IMR-90 (cell line): ENCODE data around the gene FAM76A. TPM values are rescaled to one million over a fixed set of nuclear protein-coding genes. Genes with fewer than 3 reads are reported as not detected.

Experiments
- ATAC-seq: fragments of 200-7000 bp; cut with Tn5 transposase; 2 replicates; pipeline ENCODE4 v1.9.1; 2020; ENCODE audit warnings: low read depth, mild to moderate bottlenecking, moderate library complexity
- BruUV-seq: library from RNA; stranded (reverse); fragments of 400-500 nt; replicated peaks from 2 replicates; lab custom pipeline; 2021; lab: Mats Ljungman, UMichigan
- CTCF ChIA-PET: fragments of 300-600 bp; formaldehyde crosslinking; extraction: SDS; loops from one replicate; lab custom pipeline; 2021; ENCODE audit warnings: antibody characterized with exemption; lab: Yijun Ruan, JAX
- POLR2A ChIA-PET: fragments of 300-600 bp; sonication (Branson Sonifier 250); formaldehyde crosslinking; loops from one replicate; lab custom pipeline; 2022; ENCODE audit warnings: antibody characterized with exemption; ENCODE audit not compliant: unreplicated experiment; lab: Charles Lee
- DNase-seq: peaks from one replicate; pipeline ENCODE4 v3.0.0; 2013
- H2AFZ ChIP-seq: replicated peaks from 2 replicates; pipeline ENCODE3; 2013; ENCODE audit warnings: low read length, mild to moderate bottlenecking; ENCODE audit not compliant: poor library complexity
- H2AK5ac ChIP-seq: 2 replicates; pipeline ENCODE4 v1.6.1; 2013; ENCODE audit warnings: low read depth, low read length, inconsistent platforms
- H2AK9ac ChIP-seq: replicated peaks from 2 replicates; pipeline ENCODE3; 2013; ENCODE audit warnings: mild to moderate bottlenecking, low read depth, low read length, moderate library complexity; ENCODE audit not compliant: poor library complexity
- H2BK120ac ChIP-seq: 2 replicates; pipeline ENCODE4 v1.6.1; 2013; ENCODE audit warnings: low read depth, low read length, inconsistent platforms
- H2BK15ac ChIP-seq: 3 replicates; pipeline ENCODE4 v1.6.1; 2013; ENCODE audit warnings: low read depth, low read length, inconsistent platforms
- H2BK20ac ChIP-seq: 2 replicates; pipeline ENCODE4 v1.6.1; 2013; ENCODE audit warnings: low read depth, mild to moderate bottlenecking, inconsistent platforms, low read length, moderate library complexity
- H2BK5ac ChIP-seq: 2 replicates; pipeline ENCODE4 v1.6.1; 2013; ENCODE audit warnings: mild to moderate bottlenecking, low read depth, low read length, inconsistent platforms; ENCODE audit not compliant: poor library complexity, severe bottlenecking
- H3K14ac ChIP-seq: replicated peaks from 2 replicates; pipeline ENCODE4 v1.6.1; 2013; ENCODE audit warnings: low read depth, low read length, inconsistent platforms
- H3K18ac ChIP-seq: 2 replicates; pipeline ENCODE4 v1.6.1; 2013; ENCODE audit warnings: low read depth, low read length, control low read depth
- H3K23ac ChIP-seq: 2 replicates; pipeline ENCODE4 v1.6.1; 2013; ENCODE audit warnings: low read depth, low read length, inconsistent platforms
- H3K27ac ChIP-seq: 2 replicates; pipeline ENCODE4 v1.5.1; 2013; ENCODE audit warnings: mild to moderate bottlenecking, control low read depth, low read length; ENCODE audit not compliant: insufficient read depth
- H3K27me3 ChIP-seq: 2 replicates; pipeline ENCODE4 v1.6.1; 2013; ENCODE audit warnings: low read length; ENCODE audit not compliant: control insufficient read depth, insufficient read depth
- H3K36me3 ChIP-seq: 2 replicates; pipeline ENCODE4 v1.6.1; 2013; ENCODE audit warnings: low read length, mixed read lengths; ENCODE audit not compliant: control insufficient read depth, insufficient read depth
- H3K4ac ChIP-seq: 2 replicates; pipeline ENCODE4 v1.6.1; 2013; ENCODE audit warnings: low read depth, low read length, inconsistent platforms
- H3K4me1 ChIP-seq: 2 replicates; pipeline ENCODE4 v1.6.1; 2013; ENCODE audit warnings: low read length, mixed read lengths; ENCODE audit not compliant: control insufficient read depth, insufficient read depth
- H3K4me2 ChIP-seq: 2 replicates; pipeline ENCODE4 v1.6.1; 2013; ENCODE audit warnings: low read depth, mild to moderate bottlenecking, control low read depth, low read length, moderate library complexity
- H3K4me3 ChIP-seq: 2 replicates; pipeline ENCODE4 v1.5.1; 2013; ENCODE audit warnings: low read depth, mild to moderate bottlenecking, control low read depth, low read length, moderate library complexity; ENCODE audit not compliant: insufficient read depth
- H3K56ac ChIP-seq: 2 replicates; pipeline ENCODE4 v1.6.1; 2013; ENCODE audit warnings: low read length, inconsistent platforms; ENCODE audit not compliant: insufficient read depth; ENCODE audit errors: extremely low read depth
- H3K79me1 ChIP-seq, 2 experiments: 2 replicates each; pipeline ENCODE4 v1.6.1; 2013; ENCODE audit warnings: low read length in 2 of 2, inconsistent platforms in 1 of 2, low read depth in 1 of 2
- H3K9ac ChIP-seq: 2 replicates; pipeline ENCODE4 v1.6.1; 2013; ENCODE audit warnings: low read depth, low read length, control low read depth
- H3K9me1 ChIP-seq: 2 replicates; pipeline ENCODE4 v1.6.1; 2013; ENCODE audit warnings: low read length, inconsistent platforms; ENCODE audit not compliant: insufficient read depth
- H3K9me3 ChIP-seq: 2 replicates; pipeline ENCODE4 v1.6.1; 2013; ENCODE audit warnings: low read length; ENCODE audit not compliant: control insufficient read depth, insufficient read depth
- H4K20me1 ChIP-seq: 2 replicates; pipeline ENCODE4 v1.6.1; 2013; ENCODE audit warnings: low read length, inconsistent platforms; ENCODE audit not compliant: insufficient read depth
- H4K5ac ChIP-seq: 2 replicates; pipeline ENCODE4 v1.6.1; 2013; ENCODE audit warnings: mild to moderate bottlenecking, low read depth, low read length, control low read depth
- H4K8ac ChIP-seq, 2 experiments: 2 replicates each; pipeline ENCODE4 v1.6.1; 2013; ENCODE audit warnings: low read depth in 2 of 2, low read length in 2 of 2, control low read depth in 1 of 2, inconsistent platforms in 1 of 2
- H4K91ac ChIP-seq: 2 replicates; pipeline ENCODE4 v1.6.1; 2013; ENCODE audit warnings: low read depth, low read length, inconsistent platforms; ENCODE audit not compliant: insufficient read depth
- CEBPB ChIP-seq: IDR thresholded peaks from 2 replicates; pipeline ENCODE4 v1.6.1; 2012; ENCODE audit warnings: low read depth, low read length, improper control_type of control experiment
- CHD1 ChIP-seq: IDR thresholded peaks from 2 replicates; pipeline ENCODE4 v1.6.1; 2012; ENCODE audit warnings: low read depth, low read length, improper control_type of control experiment
- FOS ChIP-seq: fragments of 150-350 bp; IDR thresholded peaks from 2 replicates; pipeline ENCODE4 v1.6.1; 2016; ENCODE audit warnings: low read depth, low read length
- NFE2L2 ChIP-seq: fragments of 150-350 bp; IDR thresholded peaks from 2 replicates; pipeline ENCODE4 v1.6.1; 2016; ENCODE audit warnings: low read depth, mild to moderate bottlenecking, low read length
- WGBS, 2 experiments: methylation state at CpG; one replicate each; pipeline versions ENCODE4 v1.1.5 to v1.1.7; 2013; ENCODE audit warnings: missing lambda C conversion rate in 2 of 2; ENCODE audit not compliant: insufficient read length in 1 of 2; ENCODE audit errors: extremely low coverage in 2 of 2; 5-methylcytosine and 5-hydroxymethylcytosine counted together
- dilution Hi-C: fragments of 300-500 bp; cut with HindIII; formaldehyde crosslinking; loops from one replicate; pipeline ENCODE4 v1.14.3; 2018; ENCODE audit warnings: low sequenced_read_pairs; ENCODE audit not compliant: unreplicated experiment
- in situ Hi-C: fragments of 300-500 bp; cut with MboI; formaldehyde crosslinking; loops from 3 replicates; pipeline ENCODE4 v1.14.3; 2019; ENCODE audit warnings: low sequenced_read_pairs, inconsistent platforms, mixed read lengths
- intact Hi-C: fragments of 100-400 bp; cut with micrococcal nuclease; formaldehyde crosslinking; loops from 2 replicates; pipeline ENCODE4 v1.10.0; 2022
- polyA plus RNA-seq, 3 experiments: library from polyadenylated mRNA; depleted of rRNA; stranded (reverse); fragments of >200 nt; gene quantifications; 2 replicates each; pipeline ENCODE4 v1.2.3, GENCODE V29; 2012; ENCODE audit warnings: low replicate concordance in 1 of 3
- total RNA-seq: library from RNA; depleted of rRNA; stranded (reverse); fragments of >200 nt; gene quantifications from 2 replicates; pipeline ENCODE4 v1.2.3, GENCODE V29; 2012

The FAM76A gene
- total and polyA plus RNA-seq, 2 of the 4 experiments (the other 2 are of a cell fraction) = 2.3 to 10.0 TPM

DNA sequence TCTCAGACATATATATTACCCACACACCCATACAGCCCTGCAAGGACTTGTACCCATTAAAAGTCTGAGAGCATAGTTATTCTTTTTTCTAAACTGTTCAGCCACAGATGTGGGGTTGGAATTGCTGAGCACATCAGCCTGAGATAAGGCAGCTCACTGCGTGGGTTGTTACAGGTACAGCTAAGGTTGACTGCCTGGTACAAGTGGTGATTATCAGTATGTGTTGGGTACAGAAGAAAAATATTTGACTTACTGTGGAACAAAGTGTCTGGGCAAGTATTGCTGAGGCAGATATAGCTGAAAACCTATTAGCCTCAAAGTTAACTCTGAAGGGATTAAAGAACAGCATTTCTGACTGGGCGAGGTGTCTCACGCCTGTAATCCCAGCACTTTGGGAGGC, 52.3 kb downstream of the FAM76A start:
- H2BK20ac ChIP-seq = no peak overlapping the region
- no peak overlapping the region for H2AK9ac ChIP-seq
- intact Hi-C loops = no loop called here
- BruUV-seq = no TSS peak
- ChIA-PET POLR2A (no interaction called here), CTCF (no interaction called here)
- H3K14ac ChIP-seq = no peak overlapping the region
- no peak overlapping the region for H2BK15ac ChIP-seq
- H3K4me3 ChIP-seq = no peak overlapping the region
- no peak overlapping the region for H3K4me2 ChIP-seq
- H3K9me3 ChIP-seq = no peaks in the 10 kb centered on the region
- no peak overlapping the region for H2BK120ac ChIP-seq
- H3K4ac ChIP-seq = no peak overlapping the region
- no peak overlapping the region for H4K91ac ChIP-seq
- no peak overlapping the region for H3K56ac ChIP-seq
- WGBS, 2 experiments = 86% methylated on average over 1 of the region's 3 CpGs; no CpG with 5 or more reads in 1 of the 2 experiments
- no peak overlapping the region for H3K27ac ChIP-seq
- peaks cover 17 to 86% of the 10 kb centered on the region in 2 experiments; a peak in 3 of 4 replicates for H3K79me1 ChIP-seq
- ATAC-seq (no peak), DNase-seq (no peak)
- H4K20me1 ChIP-seq = peaks cover 30% of the 10 kb centered on the region; the same call in 1 of the 2 replicates
- peaks cover 4% of the 10 kb centered on the region; the same call in 1 of the 2 replicates for H3K4me1 ChIP-seq
- peaks cover 2% of the 10 kb centered on the region; the same call in 1 of the 2 replicates for H3K36me3 ChIP-seq
- H2AK5ac ChIP-seq = 0 out of 2 replicates have a peak overlapping the region, but pooled peaks have one; percentile 20
- H3K27me3 ChIP-seq = no peaks in the 10 kb centered on the region
- dilution Hi-C loops = no loop called here
- no peak overlapping the region for H2BK5ac ChIP-seq
- H4K8ac ChIP-seq = no peak overlapping the region
- peaks cover 7% of the 10 kb centered on the region for H3K9me1 ChIP-seq
- no peak overlapping the region for H4K5ac ChIP-seq
- no peak overlapping the region; the same call in 1 of the 2 replicates for H3K23ac ChIP-seq
- H3K18ac ChIP-seq = no peak overlapping the region
- TF ChIP-seq CHD1 = no peak
- TF ChIP-seq CEBPB = no peak
- no peak for TF ChIP-seq NFE2L2
- TF ChIP-seq FOS = no peak
- H3K9ac ChIP-seq = no peak overlapping the region
- in situ Hi-C loops = no loop called here
- no peak overlapping the region for H2AFZ ChIP-seq
